GM23338 (cell line): ENCODE data around the gene MAPK11. TPM values are rescaled to one million over a fixed set of nuclear protein-coding genes. Genes with fewer than 3 reads are reported as not detected.

ENCODE experiments used
- ATAC-seq: fragments of 200-7000 bp; cut with Tn5 transposase; 3 replicates; pipeline ENCODE4 v1.9.1; 2020
- DNase-seq: peaks from one replicate; pipeline ENCODE4 v3.0.0-alpha.2; 2015; ENCODE audit warnings: low spot score
- H2AFZ ChIP-seq: fragments of 200-600 bp; sonication (generic); 2 replicates; pipeline ENCODE4 v1.8.0; 2016; ENCODE audit warnings: antibody characterized with exemption, mild to moderate bottlenecking, moderate library complexity
- H3F3A ChIP-seq: fragments of 200-600 bp; sonication (generic); replicated peaks from 2 replicates; pipeline ENCODE4 v1.8.0; 2017; ENCODE audit warnings: antibody characterized with exemption, mixed run types, low read depth
- H3K27ac ChIP-seq: fragments of 200-600 bp; sonication (generic); 2 replicates; pipeline ENCODE4 v1.6.1; 2016; ENCODE audit warnings: low read depth
- H3K27me3 ChIP-seq: fragments of 200-600 bp; sonication (generic); 2 replicates; pipeline ENCODE4 v1.8.0; 2016; ENCODE audit warnings: mild to moderate bottlenecking, mixed run types, moderate library complexity; ENCODE audit not compliant: insufficient read depth
- H3K36me3 ChIP-seq: fragments of 200-600 bp; sonication (generic); 2 replicates; pipeline ENCODE4 v1.8.0; 2016; ENCODE audit warnings: mild to moderate bottlenecking; ENCODE audit not compliant: insufficient read depth
- H3K4me1 ChIP-seq: fragments of 200-600 bp; sonication (generic); 2 replicates; pipeline ENCODE4 v1.8.0; 2016; ENCODE audit warnings: mild to moderate bottlenecking, moderate library complexity; ENCODE audit not compliant: insufficient read depth
- H3K4me2 ChIP-seq: fragments of 200-600 bp; sonication (generic); 2 replicates; pipeline ENCODE4 v1.7.1; 2017; ENCODE audit warnings: mixed run types
- H3K4me3 ChIP-seq: fragments of 200-600 bp; sonication (generic); 2 replicates; pipeline ENCODE4 v1.6.1; 2016; ENCODE audit warnings: mixed run types
- H3K79me2 ChIP-seq: fragments of 200-600 bp; sonication (generic); replicated peaks from 2 replicates; pipeline ENCODE4 v1.8.0; 2017; ENCODE audit warnings: mild to moderate bottlenecking; ENCODE audit not compliant: insufficient read depth
- H3K9me2 ChIP-seq: fragments of 200-600 bp; sonication (generic); 2 replicates; pipeline ENCODE4 v1.8.0; 2017; ENCODE audit not compliant: insufficient read depth
- H4K20me1 ChIP-seq: fragments of 200-600 bp; sonication (generic); replicated peaks from 2 replicates; pipeline ENCODE4 v1.8.0; 2017; ENCODE audit warnings: mild to moderate bottlenecking; ENCODE audit not compliant: insufficient read depth
- H3K27ac Mint-ChIP-seq: 2 replicates; pipeline ENCODE4 v1.8.0; 2020; ENCODE audit warnings: inconsistent platforms, mild to moderate bottlenecking, moderate library complexity, mixed read lengths
- H3K27me3 Mint-ChIP-seq: 3 replicates; pipeline ENCODE4 v1.8.0; 2022; ENCODE audit warnings: low read depth, mild to moderate bottlenecking, moderate library complexity, mixed read lengths, inconsistent platforms; ENCODE audit not compliant: insufficient read depth, poor library complexity
- H3K36me3 Mint-ChIP-seq: 3 replicates; pipeline ENCODE4 v1.8.0; 2021; ENCODE audit warnings: low read depth, mild to moderate bottlenecking, inconsistent platforms, moderate library complexity, mixed read lengths
- H3K4me1 Mint-ChIP-seq: 3 replicates; pipeline ENCODE4 v1.8.0; 2020; ENCODE audit warnings: mild to moderate bottlenecking, inconsistent platforms, mixed read lengths
- H3K4me3 Mint-ChIP-seq: 3 replicates; pipeline ENCODE4 v1.8.0; 2021; ENCODE audit warnings: moderate library complexity, mild to moderate bottlenecking, inconsistent platforms, mixed read lengths
- H3K9me3 Mint-ChIP-seq: 3 replicates; pipeline ENCODE4 v1.8.0; 2020; ENCODE audit warnings: moderate library complexity, mild to moderate bottlenecking, inconsistent platforms, mixed read lengths
- CREB1 ChIP-seq: fragments of 250-450 bp; sonication (Bioruptor Pico); IDR thresholded peaks from 2 replicates; pipeline ENCODE4 v1.5.0; 2020; ENCODE audit warnings: low read depth, mild to moderate bottlenecking, moderate library complexity
- CTCF ChIP-seq, 2 experiments: fragments of 200-600 bp in 1 of 2; sonication (generic) in 1 of 2; conservative IDR thresholded peaks; 2 replicates each; pipeline versions ENCODE4 v1.5.1 to v1.6.1; 2016 to 2017; ENCODE audit warnings: antibody characterized with exemption in 2 of 2, low read depth in 2 of 2, mild to moderate bottlenecking in 2 of 2, moderate library complexity in 1 of 2
- ETS1 ChIP-seq: IDR thresholded peaks from 2 replicates; pipeline ENCODE4 v1.6.1; 2016; ENCODE audit warnings: antibody characterized with exemption
- EZH2 ChIP-seq: fragments of 200-600 bp; sonication (generic); IDR thresholded peaks from one replicate; pipeline ENCODE4 v1.8.0; 2017; ENCODE audit warnings: antibody characterized with exemption, mild to moderate bottlenecking, low read depth; ENCODE audit not compliant: unreplicated experiment
- EZH2phosphoT487 ChIP-seq: fragments of 200-600 bp; sonication (generic); IDR thresholded peaks from one replicate; pipeline ENCODE4 v1.8.1; 2018; ENCODE audit warnings: antibody characterized with exemption; ENCODE audit not compliant: unreplicated experiment
- JUNB ChIP-seq: IDR thresholded peaks from one replicate; pipeline ENCODE4 v1.6.1; 2016; ENCODE audit warnings: antibody characterized with exemption; ENCODE audit not compliant: unreplicated experiment
- NANOG ChIP-seq: IDR thresholded peaks from 2 replicates; pipeline ENCODE4 v1.6.1; 2016; ENCODE audit warnings: antibody characterized with exemption, borderline replicate concordance
- POLR2AphosphoS5 ChIP-seq: IDR thresholded peaks from 2 replicates; pipeline ENCODE4 v1.6.1; 2016; ENCODE audit warnings: antibody characterized with exemption, low read depth
- REST ChIP-seq: IDR thresholded peaks from one replicate; pipeline ENCODE4 v1.6.1; 2018; ENCODE audit warnings: antibody characterized with exemption; ENCODE audit not compliant: unreplicated experiment
- STAT1 ChIP-seq: IDR thresholded peaks from one replicate; pipeline ENCODE4 v1.6.1; 2016; ENCODE audit warnings: antibody characterized with exemption; ENCODE audit not compliant: unreplicated experiment
- ZNF114 ChIP-seq: fragments of 250-450 bp; sonication (Bioruptor Pico); IDR thresholded peaks from 2 replicates; pipeline ENCODE4 v1.5.0; 2020; ENCODE audit warnings: mild to moderate bottlenecking, moderate library complexity
- ZNF331 ChIP-seq: fragments of 250-450 bp; sonication (Bioruptor Pico); IDR thresholded peaks from 2 replicates; pipeline ENCODE4 v1.5.0; 2020; ENCODE audit warnings: low read depth, mild to moderate bottlenecking, moderate library complexity
- ZNF462 ChIP-seq: fragments of 250-450 bp; sonication (Bioruptor Pico); IDR thresholded peaks from 2 replicates; pipeline ENCODE4 v1.5.0; 2020; ENCODE audit warnings: mild to moderate bottlenecking, moderate library complexity
- polyA plus RNA-seq: library from polyadenylated mRNA; unstranded; fragments of >200 nt; fragmentation: Nextera tagmentation; extraction: Ambion mirVana; gene quantifications from 2 replicates; pipeline ENCODE4 v1.2.1, GENCODE V29; 2016
- total RNA-seq: library from RNA; depleted of rRNA; stranded (reverse); fragments of >200 nt; shearing (Covaris generic); gene quantifications from 2 replicates; pipeline ENCODE4 v1.2.3, GENCODE V29; 2014

MAPK11 gene
- total and polyA plus RNA-seq, 2 experiments from 2014 or later: 0.34 to 1.9 TPM

GRCh38 chr22:50314455-50315288 lies 44.5 kb upstream of the MAPK11 start:
- no peaks in the 10 kb centered on the region for H3K4me1 ChIP-seq
- no peaks in the 10 kb centered on the region for H4K20me1 ChIP-seq
- TF ChIP-seq POLR2AphosphoS5 (no peak), ETS1 (no peak), CREB1 (CRISPR knock-in tag) (no peak), REST (no peak), EZH2phosphoT487 (no peak), ZNF331 (no peak), CTCF (conservative IDR thresholded peaks at IDR 0.05; ENCODE audit: low read depth in 2 of 2) (no peak), JUNB (no peak), EZH2 (no peak), STAT1 (no peak), ZNF114 (CRISPR knock-in tag) (no peak), NANOG (no peak), ZNF462 (no peak)
- DNase-seq: peak; percentile 46
- H3F3A ChIP-seq: no peaks in the 10 kb centered on the region
- ATAC-seq: peak; percentile 73
- Mint-ChIP-seq H3K36me3 (no peaks in the 10 kb centered on the region), H3K9me3 (no peaks in the 10 kb centered on the region), H3K4me3 (no peak overlapping the region; the same call in 2 of the 3 replicates), H3K4me1 (peaks cover 6% of the 10 kb centered on the region), H3K27me3 (peaks cover 14% of the 10 kb centered on the region), H3K27ac (no peak overlapping the region)
- no peaks in the 10 kb centered on the region for H3K79me2 ChIP-seq
- no peak overlapping the region for H3K4me2 ChIP-seq
- H3K36me3 ChIP-seq: no peaks in the 10 kb centered on the region
- H3K27ac ChIP-seq: no peak overlapping the region
- H3K9me2 ChIP-seq: no peaks in the 10 kb centered on the region
- peak overlapping the region; percentile 76 for H2AFZ ChIP-seq
- H3K4me3 ChIP-seq: no peak overlapping the region
- H3K27me3 ChIP-seq: no peaks in the 10 kb centered on the region
